ENCODE data around the gene TBC1D9B. TPM values are rescaled to one million over a fixed set of nuclear protein-coding genes. Genes with fewer than 3 reads are reported as not detected.

Gene TBC1D9B
- total RNA-seq = 45.2 TPM

DNA sequence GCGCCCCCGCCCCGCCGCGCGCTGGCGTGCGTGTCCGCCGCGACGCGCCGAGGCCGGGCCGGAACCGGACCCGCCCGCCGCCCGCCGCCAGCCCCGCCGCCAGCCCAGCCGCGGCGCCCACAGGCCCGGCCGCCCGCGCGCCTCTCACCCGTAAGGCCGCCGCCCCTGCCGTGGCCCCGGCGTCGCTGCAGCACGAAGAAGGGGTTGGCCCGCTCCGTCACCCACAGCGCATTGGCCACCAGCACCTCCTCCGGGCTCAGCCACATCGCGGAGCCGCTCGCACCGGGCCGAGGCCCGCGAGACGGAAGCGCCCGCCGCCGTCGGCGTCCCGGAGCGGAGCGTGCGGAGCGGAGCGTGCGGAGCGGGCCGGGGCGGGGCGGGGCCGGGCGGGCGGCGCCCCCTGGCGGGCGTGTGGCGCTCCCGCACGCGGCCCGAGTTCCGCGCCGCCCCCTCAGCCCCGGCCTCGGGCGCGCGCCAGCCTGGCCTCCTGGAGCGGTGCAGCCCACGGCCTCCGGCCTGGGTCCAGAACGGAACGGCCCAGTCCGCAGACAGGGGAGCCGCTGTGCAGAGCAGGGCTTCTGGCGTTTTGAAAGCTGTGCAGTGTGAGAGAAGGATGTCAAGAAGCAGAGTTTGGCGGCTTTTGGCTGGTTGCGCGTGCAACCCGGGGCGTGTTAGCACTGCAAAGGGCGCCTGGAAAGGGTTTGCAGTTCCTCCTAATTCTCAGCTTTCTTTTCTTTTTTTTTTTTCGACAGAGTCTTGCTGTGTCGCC, at the start of gene TBC1D9B:
TSS of gene TBC1D9B (minus strand) at position 342 of the 769 bp plus-strand sequence. CDS start at position 266, 76 bp downstream.
- peak; percentile 64 for DNase-seq

- no peak for DNase-seq
These were observed 47.9 kb upstream of the TBC1D9B start for GRCh38 chr5:179955630-179956029.

GRCh38 chr5:179955062-179955461, 47.4 kb upstream of the TBC1D9B start:
- DNase-seq = no peak

DNA sequence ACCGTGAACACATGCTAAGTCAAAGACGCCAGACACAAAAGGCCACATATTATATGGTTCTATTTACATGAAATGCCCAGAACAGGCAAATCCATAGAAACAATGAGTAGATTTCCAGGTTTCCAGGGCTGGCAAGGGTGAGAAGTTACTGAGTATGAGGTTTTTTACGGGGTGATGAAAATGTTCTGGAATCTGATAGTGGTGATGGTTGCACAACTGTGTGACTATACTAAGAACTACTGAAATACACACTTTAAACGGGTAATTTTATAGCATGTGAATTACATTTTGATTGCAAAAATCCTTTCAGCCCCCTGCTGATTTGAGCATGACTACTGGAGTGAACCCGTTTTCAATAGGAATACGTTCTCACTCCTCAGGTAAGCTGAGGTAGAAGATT, 46.7 kb upstream of the TBC1D9B start:
- no peak for DNase-seq

- DNase-seq = no peak
These were observed 46.3 kb upstream of the TBC1D9B start for GRCh38 chr5:179953987-179954386.

GRCh38 chr5:179936976-179937681, 29.4 kb upstream of the TBC1D9B start:
- DNase-seq = no peak

- DNase-seq = no peak
These were observed 23.2 kb upstream of the TBC1D9B start for GRCh38 chr5:179930788-179931473.

GRCh38 chr5:179927824-179928223, 20.1 kb upstream of the TBC1D9B start:
- DNase-seq = no peak

DNA sequence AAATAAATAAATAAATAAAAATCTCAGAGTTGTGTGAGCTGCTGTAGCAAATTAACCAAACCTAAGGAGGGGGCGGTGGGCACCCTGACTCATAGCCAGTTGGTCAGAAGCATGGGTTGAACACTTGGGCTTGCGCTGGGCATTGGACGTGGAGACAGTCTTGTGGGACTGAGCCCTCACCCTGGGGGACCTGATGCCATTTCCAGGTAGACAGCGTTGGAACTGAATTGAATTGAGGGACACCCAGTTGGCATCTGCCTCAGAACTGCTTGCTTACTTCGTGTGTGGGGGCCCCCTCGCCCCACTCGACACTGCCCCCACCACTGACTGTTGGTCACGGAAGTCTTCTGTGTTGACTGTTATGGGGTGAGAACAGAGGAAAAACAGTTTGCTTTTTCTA, 19.0 kb upstream of the TBC1D9B start:
- DNase-seq = no peak

GRCh38 chr5:179923436-179923835, 15.7 kb upstream of the TBC1D9B start:
- DNase-seq = no peak

GRCh38 chr5:179920175-179920574, 12.5 kb upstream of the TBC1D9B start:
- DNase-seq = no peak

DNA sequence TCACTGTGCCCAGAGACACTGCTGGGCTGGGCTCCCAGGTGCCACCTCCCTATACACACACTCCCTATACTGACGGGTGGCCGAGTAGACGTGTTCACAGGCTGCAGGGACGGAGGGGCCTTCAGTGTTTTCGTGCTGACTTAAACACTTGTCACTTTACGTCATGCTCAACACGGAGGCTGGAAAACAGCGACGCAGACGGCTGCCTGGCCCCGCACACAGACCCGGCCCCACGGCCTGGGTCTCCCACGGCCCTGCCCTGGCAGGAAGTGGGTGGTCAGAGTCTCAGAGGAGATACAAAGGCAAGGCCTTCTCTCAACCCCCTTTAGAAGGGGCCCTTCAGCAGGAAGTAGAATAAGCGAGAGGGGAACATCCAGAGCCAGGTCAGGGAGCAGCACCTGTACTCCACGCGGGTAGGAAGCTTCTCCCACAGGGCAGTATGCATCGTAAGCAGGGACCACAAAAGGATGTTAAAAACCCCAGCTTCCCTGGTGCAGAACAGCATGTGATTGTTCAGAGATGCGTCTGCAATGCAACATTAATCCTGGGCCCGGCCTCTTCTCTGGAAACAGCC, 11.9 kb upstream of the TBC1D9B start:
- no peak for DNase-seq

GRCh38 chr5:179918742-179919486, 11.2 kb upstream of the TBC1D9B start:
- DNase-seq = no peak

DNA sequence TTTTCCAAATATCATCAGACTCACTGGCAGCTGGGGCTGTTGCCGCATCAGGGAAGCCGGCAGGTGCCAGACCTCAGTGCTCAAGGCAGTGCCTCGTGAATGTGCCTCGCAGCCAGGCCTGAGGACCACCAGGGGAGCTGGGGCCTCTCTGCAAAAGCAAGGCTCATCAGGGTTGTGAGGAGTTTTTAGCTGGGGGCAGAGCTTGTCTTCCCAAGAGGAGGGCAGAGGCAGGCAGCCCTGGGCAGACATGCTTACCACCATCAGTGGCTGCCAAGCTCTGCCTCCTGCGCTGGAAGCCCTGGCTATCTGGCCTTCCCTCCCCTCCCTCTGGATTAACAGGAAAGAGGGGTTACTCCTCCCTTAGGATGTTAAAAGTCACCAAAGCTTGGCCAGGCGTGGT, 8.8 kb upstream of the TBC1D9B start:
- no peak for DNase-seq

DNA sequence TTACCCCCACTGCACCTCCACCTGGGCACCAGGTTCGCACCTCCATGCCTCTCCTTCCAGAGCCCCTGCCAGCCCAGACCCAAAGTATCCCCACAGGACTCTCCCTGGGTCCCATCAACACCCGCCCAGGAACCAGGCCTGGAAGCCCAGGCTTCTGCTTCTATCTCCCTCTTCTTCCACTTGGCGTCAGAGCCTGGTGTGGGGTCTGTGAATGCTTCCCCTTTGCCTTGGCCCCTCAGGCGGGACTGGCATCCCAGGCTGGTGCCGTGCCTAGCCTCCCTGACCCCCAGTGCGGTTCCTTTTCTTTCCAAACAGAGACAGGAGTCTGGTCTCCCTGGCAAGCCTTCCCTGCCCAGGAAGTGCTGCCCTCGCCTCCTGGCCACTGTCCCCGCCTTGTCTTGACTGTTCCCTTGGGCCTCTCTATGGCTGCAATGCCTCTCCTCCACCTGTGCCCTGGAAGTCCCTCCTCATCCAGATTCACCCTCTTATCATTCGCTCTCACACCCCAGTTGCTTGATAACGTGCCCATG, 7.8 kb upstream of the TBC1D9B start:
- no peak for DNase-seq

DNA sequence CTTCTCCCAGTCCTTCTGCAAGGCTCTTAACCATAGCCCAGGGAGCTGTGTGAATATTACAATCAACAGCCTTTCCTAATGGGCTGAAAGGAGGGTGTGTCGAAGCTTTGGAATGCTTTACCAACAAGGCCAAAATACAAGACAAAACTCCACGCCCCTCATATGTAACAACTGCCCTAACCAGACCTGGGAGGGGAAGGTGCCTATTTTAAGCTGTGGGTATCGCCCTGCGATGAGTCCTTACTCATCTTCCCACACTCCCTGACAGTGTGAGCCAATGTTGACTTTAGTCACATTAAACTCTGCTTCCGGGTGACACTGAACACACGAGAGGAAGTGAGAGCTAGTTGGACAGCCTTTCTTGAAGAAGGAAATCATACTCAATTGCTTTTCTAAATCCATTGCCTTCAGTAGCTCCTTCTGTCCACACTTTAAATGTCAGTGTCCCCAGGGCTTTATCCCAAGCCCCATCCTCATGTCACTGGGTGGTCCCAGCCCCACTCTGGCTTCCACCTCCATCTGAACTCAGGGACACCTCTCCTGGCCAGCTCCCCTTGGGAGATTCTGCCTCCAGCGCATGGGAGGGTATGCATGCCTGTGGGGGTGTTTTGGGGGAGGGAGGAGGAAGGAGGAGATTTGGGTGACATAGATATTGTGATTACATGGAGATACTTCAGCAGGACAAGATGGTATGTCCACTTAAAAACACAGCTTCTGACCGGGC, 6.5 kb upstream of the TBC1D9B start:
- DNase-seq = no peak

DNA sequence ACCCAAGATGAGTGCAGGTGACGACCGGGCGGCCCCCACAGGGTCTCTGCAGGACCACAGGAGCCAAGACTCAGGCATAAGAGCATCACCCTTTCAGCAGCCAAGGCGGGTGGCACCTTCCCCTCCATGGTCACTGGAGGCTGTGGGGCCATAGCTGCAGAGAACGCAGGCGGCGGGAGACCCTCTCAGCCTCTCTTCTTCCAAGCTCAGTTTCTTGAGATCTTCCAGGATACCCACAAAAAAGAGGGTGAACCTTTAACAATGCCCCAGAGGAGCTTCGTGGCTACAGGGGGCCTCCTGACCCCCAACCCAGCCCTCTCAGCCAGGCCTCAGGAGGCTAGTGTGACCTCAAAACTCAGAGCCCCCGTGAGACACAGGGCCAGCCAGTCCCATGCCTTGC, 5.8 kb upstream of the TBC1D9B start:
- DNase-seq = no peak

GRCh38 chr5:179912951-179913350, 5.3 kb upstream of the TBC1D9B start:
- no peak for DNase-seq

DNA sequence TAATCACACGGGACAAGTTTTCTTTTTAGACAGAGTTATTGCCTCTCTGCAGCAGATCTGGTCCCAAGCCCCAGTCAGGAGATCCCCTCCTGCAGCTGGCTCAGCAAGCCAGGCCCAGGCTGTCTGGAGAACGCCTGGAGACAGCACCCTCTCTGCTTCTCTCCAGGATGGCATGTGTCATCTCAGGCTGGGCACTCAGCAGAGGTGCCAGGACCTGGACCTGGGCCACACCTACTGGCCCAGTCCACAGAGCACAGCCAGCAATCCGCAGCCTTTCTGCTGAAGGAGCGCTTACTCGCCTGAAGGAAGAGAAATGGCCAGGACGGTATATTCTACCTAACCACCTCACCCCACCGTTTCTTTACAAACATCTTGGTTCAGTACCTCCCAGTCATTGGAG, 4.7 kb upstream of the TBC1D9B start:
- no peak for DNase-seq

DNA sequence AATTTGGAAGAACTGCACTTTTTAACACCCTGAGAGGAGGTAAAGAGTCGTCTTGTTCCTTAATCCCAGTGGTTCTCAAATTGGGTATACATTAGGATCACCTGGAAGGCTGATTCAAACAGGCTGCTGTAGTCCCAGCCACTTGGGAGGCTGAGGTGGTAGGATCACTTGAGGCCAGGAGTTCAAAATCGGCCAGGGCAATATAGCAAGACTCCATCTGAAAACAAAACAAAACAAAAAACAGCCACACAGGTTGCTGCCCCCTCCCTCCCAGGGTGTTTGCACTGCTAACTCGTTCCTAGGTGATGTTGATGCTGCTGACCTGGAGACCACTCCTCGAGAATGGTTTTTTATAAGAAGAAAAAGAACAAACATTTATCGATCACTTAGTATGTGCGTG, 1.5 kb upstream of the TBC1D9B start:
- no peak for DNase-seq

- no peak for DNase-seq
These were observed 831 bp upstream of the TBC1D9B start for GRCh38 chr5:179908528-179908927.

Measured in skin of body (tissue), 2 donors.